Spleen (tissue), 11 donors: ENCODE results near the gene FAM227A. TPM values are rescaled to one million over a fixed set of nuclear protein-coding genes. Genes with fewer than 3 reads are reported as not detected.

Source experiments
- DNase-seq: peaks from one replicate; pipeline ENCODE4 v3.0.0-alpha.2; 2020
- H3K27ac ChIP-seq, 8 donors: fragments of 200-600 bp; sonication (generic) in 7 of 8; 1 replicate in 4 of 8; 2 replicates in 4 of 8; pipeline versions ENCODE4 v1.5.0 to v1.8.0; 2016 to 2021; ENCODE audit warnings: inconsistent platforms in 4 of 8, mild to moderate bottlenecking in 4 of 8, moderate library complexity in 1 of 8
- H3K27me3 ChIP-seq, 7 donors: fragments of 200-600 bp; sonication (generic) in 6 of 7; replicated peaks in 1 of 7; 1 replicate in 4 of 7; 2 replicates in 3 of 7; pipeline versions ENCODE4 v1.5.0 to v1.8.0; 2016 to 2021; ENCODE audit warnings: inconsistent platforms in 3 of 7, mild to moderate bottlenecking in 1 of 7
- H3K36me3 ChIP-seq, 6 donors: fragments of 200-600 bp; sonication (generic) in 5 of 6; 1 replicate in 4 of 6; 2 replicates in 2 of 6; pipeline versions ENCODE4 v1.5.0 to v1.8.0; 2016 to 2021; ENCODE audit warnings: inconsistent platforms in 2 of 6
- H3K4me1 ChIP-seq, 6 donors: fragments of 200-600 bp; sonication (generic) in 5 of 6; 1 replicate in 3 of 6; 2 replicates in 3 of 6; pipeline versions ENCODE4 v1.5.0 to v1.8.0; 2016 to 2021; ENCODE audit warnings: inconsistent platforms in 3 of 6
- H3K4me3 ChIP-seq, 8 donors: fragments of 200-600 bp; sonication (generic) in 7 of 8; 1 replicate in 4 of 8; 2 replicates in 4 of 8; pipeline versions ENCODE4 v1.5.0 to v1.8.0; 2016 to 2021; ENCODE audit warnings: inconsistent platforms in 4 of 8, mild to moderate bottlenecking in 4 of 8, moderate library complexity in 2 of 8
- H3K9me3 ChIP-seq, 8 donors: fragments of 200-600 bp; sonication (generic) in 7 of 8; 1 replicate in 4 of 8; 2 replicates in 4 of 8; pipeline versions ENCODE4 v1.5.0 to v1.8.0; 2016 to 2021; ENCODE audit warnings: inconsistent platforms in 4 of 8
- POLR2A ChIP-seq, 3 donors: fragments of 450-650 bp; IDR thresholded peaks; one replicate each; pipeline ENCODE4 v1.5.1; 2017; ENCODE audit warnings: antibody characterized with exemption in 3 of 3, mild to moderate bottlenecking in 1 of 3
- POLR2AphosphoS5 ChIP-seq, 3 donors: sonication (generic); formaldehyde crosslinking; IDR thresholded peaks; one replicate each; pipeline ENCODE4 v1.5.1; 2017; ENCODE audit warnings: antibody characterized with exemption in 3 of 3
- WGBS, 5 donors: extraction: QIAGEN DNeasy Blood & Tissue Kit in 3 of 5; methylation state at CpG; one replicate each; pipeline versions ENCODE4 v1.1.5 to v1.1.7; 2013 to 2018; 5-methylcytosine and 5-hydroxymethylcytosine counted together
- intact Hi-C: fragments of 100-400 bp; cut with DNase I; formaldehyde crosslinking; loops from one replicate; pipeline ENCODE4 v1.15.0; 2023; ENCODE audit warnings: low total_unique reads
- polyA plus RNA-seq, 3 donors: library from polyadenylated mRNA; stranded (reverse); fragments of 200-250 nt; gene quantifications; one replicate each; pipeline ENCODE4 v1.2.1, GENCODE V29; 2013
- total RNA-seq, 7 donors: library from RNA; depleted of rRNA in 3 of 7; stranded (reverse); fragments of >200 nt in 3 of 7; fragmentation: NEBNext Ultra II Directional in 4 of 7; extraction: Animal tissue kit (Norgen Biotek cat#: 25700) in 4 of 7; gene quantifications; one replicate each; pipeline versions ENCODE4 v1.1.0 to v1.2.1, GENCODE V29; 2016 to 2021
- TF ChIP-seq, protein P1 (sequence below), 11 experiments: fragments of 200-600 bp in 7 of 11; fragments of 450-650 bp in 4 of 11; sonication (generic) in 4 of 11; IDR thresholded peaks in 8 of 11; conservative IDR thresholded peaks in 3 of 11; 1 replicate in 7 of 11; 2 replicates in 4 of 11; pipeline versions ENCODE4 v1.4.0 to v1.8.0; 2016 to 2021; ENCODE audit warnings: antibody characterized with exemption in 11 of 11, inconsistent platforms in 4 of 11, mild to moderate bottlenecking in 1 of 11
- donor health status: healthy with polysubstance abuse.
- donor health status: DM: no; HTN: no; CAD: no; lungs with moderate emphysema.
- donor health status: DM: no; HTN: no; CAD: no.
- donor health status: Bipolar disorder and iron deficiency.
- donor health status: healthy.
- donor health status: DM: no; HTN: no; CAD: no.
- donor health status: DM: yes; HTN: yes; CAD: no.

FAM227A gene
- total and polyA plus RNA-seq, 10 donors: 0.02 to 3.0 (median 0.26) TPM; not detected in 1

DNA sequence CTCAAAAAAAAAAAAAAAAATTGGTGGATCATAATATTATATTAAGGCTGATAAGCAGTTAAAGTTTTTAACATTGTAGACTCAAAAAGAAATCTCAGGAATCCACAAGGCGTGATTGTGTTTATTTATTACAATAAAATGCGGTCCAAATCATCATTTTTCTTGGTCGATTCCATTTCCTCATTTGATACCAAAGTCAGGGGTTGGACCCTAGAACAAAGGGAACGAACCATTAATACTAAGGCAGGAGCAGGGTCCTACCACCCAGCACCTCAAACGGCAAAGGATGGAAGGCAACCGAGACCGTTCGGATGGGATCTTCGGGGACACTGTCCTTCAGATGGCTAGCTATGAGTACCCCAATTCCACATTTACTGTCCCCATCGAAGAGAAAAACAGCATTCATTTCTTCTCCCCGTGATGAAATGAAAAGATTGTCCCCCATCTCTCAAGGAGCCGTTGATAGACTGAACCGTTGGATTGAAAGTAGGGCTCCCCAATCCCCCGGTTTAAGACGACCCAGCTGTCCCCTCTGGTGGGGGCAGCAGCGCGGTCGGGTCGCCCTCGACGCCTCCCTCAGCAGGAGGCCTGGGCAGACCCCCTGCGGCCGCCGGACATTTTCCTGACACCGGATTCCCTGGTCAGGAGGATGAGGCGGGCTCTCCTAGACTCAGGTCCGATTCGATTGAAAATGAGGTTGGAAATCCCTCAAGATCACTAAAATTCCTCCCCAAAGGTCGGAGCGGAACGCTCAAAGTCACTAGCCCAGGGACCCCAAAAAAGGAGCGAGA is 86.8 kb downstream of the FAM227A start:
- Histone ChIP-seq H3K4me3 (peak overlapping the region; percentile 20 to 82 (median 52)), H3K27me3 (peaks cover 0 to 8% (median 0%) of the 10 kb centered on the region in 7 donors), H3K36me3 (no peaks in the 10 kb centered on the region), H3K9me3 (no peaks in the 10 kb centered on the region), H3K27ac (peak overlapping the region in 5 of 8 donors; percentile 17 to 73 (median 59)), H3K4me1 (peaks cover 0 to 31% (median 21%) of the 10 kb centered on the region in 6 donors)
- peak; percentile 79 for DNase-seq
- TF ChIP-seq POLR2A (IDR thresholded peaks at IDR 0.05) (no peak), POLR2AphosphoS5 (IDR thresholded peaks at IDR 0.05) (no peak)
- TF ChIP-seq, protein P1, sequence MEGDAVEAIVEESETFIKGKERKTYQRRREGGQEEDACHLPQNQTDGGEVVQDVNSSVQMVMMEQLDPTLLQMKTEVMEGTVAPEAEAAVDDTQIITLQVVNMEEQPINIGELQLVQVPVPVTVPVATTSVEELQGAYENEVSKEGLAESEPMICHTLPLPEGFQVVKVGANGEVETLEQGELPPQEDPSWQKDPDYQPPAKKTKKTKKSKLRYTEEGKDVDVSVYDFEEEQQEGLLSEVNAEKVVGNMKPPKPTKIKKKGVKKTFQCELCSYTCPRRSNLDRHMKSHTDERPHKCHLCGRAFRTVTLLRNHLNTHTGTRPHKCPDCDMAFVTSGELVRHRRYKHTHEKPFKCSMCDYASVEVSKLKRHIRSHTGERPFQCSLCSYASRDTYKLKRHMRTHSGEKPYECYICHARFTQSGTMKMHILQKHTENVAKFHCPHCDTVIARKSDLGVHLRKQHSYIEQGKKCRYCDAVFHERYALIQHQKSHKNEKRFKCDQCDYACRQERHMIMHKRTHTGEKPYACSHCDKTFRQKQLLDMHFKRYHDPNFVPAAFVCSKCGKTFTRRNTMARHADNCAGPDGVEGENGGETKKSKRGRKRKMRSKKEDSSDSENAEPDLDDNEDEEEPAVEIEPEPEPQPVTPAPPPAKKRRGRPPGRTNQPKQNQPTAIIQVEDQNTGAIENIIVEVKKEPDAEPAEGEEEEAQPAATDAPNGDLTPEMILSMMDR (IDR thresholded peaks at IDR 0.05 in 8 of 11, conservative IDR thresholded peaks at IDR 0.05 in 3 of 11): no peak
- 30 to 46% (median 35%) methylated on average over 31 to 32 of the region's 32 CpGs for WGBS, 5 donors
- intact Hi-C loops: no loop called here

DNA sequence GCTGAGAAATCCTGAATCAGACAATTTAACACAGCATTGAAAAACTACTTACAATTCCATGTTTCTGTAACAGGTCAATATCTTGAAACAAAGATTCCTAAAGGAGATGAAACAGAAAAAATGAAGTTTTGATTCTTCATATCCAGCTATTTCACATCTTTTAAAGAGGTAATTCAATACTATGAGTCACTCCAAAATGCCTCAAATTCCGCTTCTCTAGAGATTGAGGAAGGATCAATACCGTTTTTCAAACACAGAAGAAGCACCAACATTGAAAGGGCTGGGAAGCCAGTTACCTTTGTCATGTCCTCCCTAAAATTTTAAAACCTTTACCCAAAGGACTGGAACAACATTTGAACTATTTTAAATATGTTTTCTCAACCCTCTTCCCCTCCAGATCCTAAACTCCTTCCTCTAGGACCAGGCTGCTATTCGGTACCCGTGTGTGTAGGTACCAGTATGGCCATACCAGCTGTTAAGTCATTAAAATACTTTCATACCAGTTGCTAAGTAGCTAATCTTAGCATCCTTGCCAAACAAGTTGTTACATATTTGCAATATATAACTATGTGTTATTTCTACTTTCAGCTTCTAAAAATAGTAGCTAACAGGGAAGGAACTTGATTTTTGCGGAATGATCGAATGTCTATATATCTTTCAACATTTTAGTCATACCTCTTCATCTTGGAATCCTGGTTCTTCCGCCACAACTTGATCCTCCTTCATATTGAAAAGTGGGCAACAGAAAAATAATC is 88.5 kb downstream of the FAM227A start:
- TF ChIP-seq POLR2AphosphoS5 (IDR thresholded peaks at IDR 0.05) (no peak), POLR2A (IDR thresholded peaks at IDR 0.05) (no peak)
- TF ChIP-seq, protein P1 (IDR thresholded peaks at IDR 0.05 in 8 of 11, conservative IDR thresholded peaks at IDR 0.05 in 3 of 11): no peak
- WGBS, 5 donors: 66 to 81% (median 76%) methylated on average over 7 of the region's 7 CpGs
- intact Hi-C loops: no loop called here
- Histone ChIP-seq H3K4me3 (no peak overlapping the region), H3K27ac (no peak overlapping the region), H3K36me3 (no peaks in the 10 kb centered on the region), H3K4me1 (peaks cover 0 to 31% (median 21%) of the 10 kb centered on the region in 6 donors), H3K27me3 (peaks cover 0 to 8% (median 0%) of the 10 kb centered on the region in 7 donors), H3K9me3 (no peaks in the 10 kb centered on the region)
- DNase-seq: no peak

DNA sequence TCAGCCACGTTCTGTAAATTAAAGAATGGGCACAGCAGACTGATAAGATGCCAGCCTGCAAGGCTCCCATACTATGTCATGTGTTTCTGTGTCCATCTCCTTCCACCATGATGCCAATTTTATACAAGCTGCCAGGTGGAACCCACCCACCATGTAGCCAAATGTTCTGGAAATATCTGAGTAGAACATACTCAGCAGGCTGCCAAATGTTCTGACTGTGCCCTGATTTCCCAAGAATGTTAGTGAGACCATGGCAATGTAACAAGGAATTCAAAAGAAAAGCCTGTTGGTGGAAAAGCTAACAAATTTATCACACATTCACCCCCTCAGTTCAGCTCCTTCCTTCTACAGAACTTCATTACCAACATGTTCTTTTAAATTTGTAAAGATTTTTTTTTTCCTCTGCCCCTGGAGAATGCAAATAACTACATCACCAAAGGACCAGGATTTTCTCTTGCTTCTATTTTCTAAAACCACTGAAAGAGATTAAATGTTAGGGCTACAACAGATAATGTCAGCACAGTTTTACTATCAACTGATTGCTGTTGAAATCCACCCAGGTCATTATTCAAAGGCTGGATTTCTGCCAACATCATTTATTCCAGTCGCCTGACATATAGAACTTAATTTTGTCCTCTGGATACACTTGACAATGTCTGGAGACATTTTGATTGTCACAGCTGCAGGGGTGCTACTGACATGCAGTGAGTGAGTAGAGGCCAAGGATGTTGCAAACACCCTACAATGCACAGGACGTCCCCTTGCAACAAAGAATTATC is 89.3 kb downstream of the FAM227A start:
- H3K36me3 ChIP-seq: no peaks in the 10 kb centered on the region
- intact Hi-C loops: no loop called here
- peaks cover 0 to 8% (median 0%) of the 10 kb centered on the region in 7 donors for H3K27me3 ChIP-seq
- TF ChIP-seq POLR2AphosphoS5 (IDR thresholded peaks at IDR 0.05) (no peak), POLR2A (IDR thresholded peaks at IDR 0.05) (no peak)
- TF ChIP-seq, protein P1 (IDR thresholded peaks at IDR 0.05 in 8 of 11, conservative IDR thresholded peaks at IDR 0.05 in 3 of 11): no peak
- H3K27ac ChIP-seq: no peak overlapping the region
- no peaks in the 10 kb centered on the region for H3K9me3 ChIP-seq
- 74 to 84% (median 78%) methylated on average over 3 of the region's 3 CpGs for WGBS, 5 donors
- no peak overlapping the region for H3K4me3 ChIP-seq
- H3K4me1 ChIP-seq: peaks cover 0 to 25% (median 21%) of the 10 kb centered on the region in 6 donors
- DNase-seq: no peak
